Activated T-helper 17 cell treated with anti-CD3 and anti-CD28 coated beads, Interleukin-2, amount 50 U/mL, for 72 hours (primary cell): Measurements from ENCODE around the gene PDE11A. TPM values are rescaled to one million over a fixed set of nuclear protein-coding genes. Genes with fewer than 3 reads are reported as not detected.

Source experiments
- ATAC-seq: fragments of 150-1000 bp; cut with Tn5 transposase; replicated peaks from 2 replicates; pipeline ENCODE4 v1.10.0; 2021; ENCODE audit warnings: mild to moderate bottlenecking, moderate library complexity
- H3K27ac Mint-ChIP-seq: one replicate; pipeline ENCODE4 v1.8.0; 2022; ENCODE audit warnings: mixed read lengths
- H3K27me3 Mint-ChIP-seq: one replicate; pipeline ENCODE4 v1.8.0; 2022; ENCODE audit warnings: mixed read lengths
- H3K36me3 Mint-ChIP-seq: one replicate; pipeline ENCODE4 v1.8.0; 2022; ENCODE audit warnings: low read depth, mild to moderate bottlenecking, mixed read lengths
- H3K4me1 Mint-ChIP-seq: one replicate; pipeline ENCODE4 v1.8.0; 2022; ENCODE audit warnings: mixed read lengths
- H3K4me3 Mint-ChIP-seq: one replicate; pipeline ENCODE4 v1.8.0; 2022; ENCODE audit warnings: mild to moderate bottlenecking, mixed read lengths
- H3K9me3 Mint-ChIP-seq: one replicate; pipeline ENCODE4 v1.8.0; 2022; ENCODE audit warnings: mixed read lengths
- total RNA-seq, 2 donors: library from RNA; stranded (reverse); gene quantifications; one replicate each; pipeline ENCODE4 v1.2.3, GENCODE V29; 2022

The PDE11A gene
- total RNA-seq, 2 donors from 2014 or later: 0.08 TPM; not detected in 1

- ATAC-seq: no peak
- Mint-ChIP-seq H3K36me3 (no peaks in the 10 kb centered on the region), H3K4me3 (no peak overlapping the region), H3K4me1 (no peaks in the 10 kb centered on the region), H3K27me3 (peaks cover 5% of the 10 kb centered on the region), H3K9me3 (peaks cover 4% of the 10 kb centered on the region), H3K27ac (no peak overlapping the region)
Measured at GRCh38 chr2:177603768-177604167, 468.8 kb downstream of the PDE11A start.

- ATAC-seq: no peak
- Mint-ChIP-seq H3K27ac (no peak overlapping the region), H3K4me3 (no peak overlapping the region)
Measured at GRCh38 chr2:177603181-177603580, 469.4 kb downstream of the PDE11A start.

GRCh38 chr2:177602611-177603164 is 469.9 kb downstream of the PDE11A start:
- ATAC-seq: no peak
- peaks cover 3% of the 10 kb centered on the region for H3K9me3 Mint-ChIP-seq
- no peak overlapping the region for H3K27ac Mint-ChIP-seq
- peaks cover 3% of the 10 kb centered on the region for H3K27me3 Mint-ChIP-seq
- no peaks in the 10 kb centered on the region for H3K36me3 Mint-ChIP-seq
- no peak overlapping the region for H3K4me3 Mint-ChIP-seq
- H3K4me1 Mint-ChIP-seq: no peaks in the 10 kb centered on the region

More at GRCh38 chr2:177603181-177603580, 469.4 kb downstream of the PDE11A start:
- Mint-ChIP-seq H3K27me3 (peaks cover 5% of the 10 kb centered on the region), H3K9me3 (peaks cover 4% of the 10 kb centered on the region), H3K4me1 (no peaks in the 10 kb centered on the region), H3K36me3 (no peaks in the 10 kb centered on the region)

- Mint-ChIP-seq H3K4me1 (no peaks in the 10 kb centered on the region), H3K4me3 (no peak overlapping the region), H3K9me3 (no peaks in the 10 kb centered on the region), H3K36me3 (no peaks in the 10 kb centered on the region), H3K27me3 (no peaks in the 10 kb centered on the region), H3K27ac (no peak overlapping the region)
- ATAC-seq: no peak
Measured at GRCh38 chr2:177600917-177601316, 471.7 kb downstream of the PDE11A start.

GRCh38 chr2:177599956-177600355 is 472.6 kb downstream of the PDE11A start:
- Mint-ChIP-seq H3K36me3 (no peaks in the 10 kb centered on the region), H3K27ac (no peak overlapping the region), H3K4me3 (no peak overlapping the region), H3K9me3 (no peaks in the 10 kb centered on the region), H3K27me3 (no peaks in the 10 kb centered on the region), H3K4me1 (no peaks in the 10 kb centered on the region)
- no peak for ATAC-seq

- H3K9me3 Mint-ChIP-seq: no peaks in the 10 kb centered on the region
- H3K27ac Mint-ChIP-seq: no peak overlapping the region
- no peaks in the 10 kb centered on the region for H3K27me3 Mint-ChIP-seq
- no peaks in the 10 kb centered on the region for H3K4me1 Mint-ChIP-seq
- ATAC-seq: no peak
- no peaks in the 10 kb centered on the region for H3K36me3 Mint-ChIP-seq
- H3K4me3 Mint-ChIP-seq: no peak overlapping the region
Measured at GRCh38 chr2:177599139-177599688, 473.4 kb downstream of the PDE11A start.

GRCh38 chr2:177598326-177599138 is 474.0 kb downstream of the PDE11A start:
- Mint-ChIP-seq H3K27ac (no peak overlapping the region), H3K9me3 (no peaks in the 10 kb centered on the region), H3K27me3 (no peaks in the 10 kb centered on the region), H3K4me1 (no peaks in the 10 kb centered on the region), H3K4me3 (no peak overlapping the region), H3K36me3 (no peaks in the 10 kb centered on the region)
- ATAC-seq: no peak

GRCh38 chr2:177597759-177598158 is 474.8 kb downstream of the PDE11A start:
- Mint-ChIP-seq H3K36me3 (no peaks in the 10 kb centered on the region), H3K27ac (no peak overlapping the region), H3K27me3 (peaks cover 5% of the 10 kb centered on the region), H3K4me3 (no peak overlapping the region), H3K9me3 (no peaks in the 10 kb centered on the region), H3K4me1 (no peaks in the 10 kb centered on the region)
- ATAC-seq: no peak

GRCh38 chr2:177596866-177597265 is 475.7 kb downstream of the PDE11A start:
- ATAC-seq: no peak
- Mint-ChIP-seq H3K27me3 (peaks cover 5% of the 10 kb centered on the region), H3K9me3 (no peaks in the 10 kb centered on the region), H3K36me3 (no peaks in the 10 kb centered on the region), H3K4me1 (no peaks in the 10 kb centered on the region), H3K27ac (no peak overlapping the region), H3K4me3 (no peak overlapping the region)

- no peak overlapping the region for H3K27ac Mint-ChIP-seq
- no peaks in the 10 kb centered on the region for H3K4me1 Mint-ChIP-seq
- no peaks in the 10 kb centered on the region for H3K36me3 Mint-ChIP-seq
- no peak overlapping the region for H3K4me3 Mint-ChIP-seq
- no peaks in the 10 kb centered on the region for H3K9me3 Mint-ChIP-seq
- no peak for ATAC-seq
- H3K27me3 Mint-ChIP-seq: peaks cover 7% of the 10 kb centered on the region
Measured at GRCh38 chr2:177595126-177595845, 477.3 kb downstream of the PDE11A start.

GRCh38 chr2:177593402-177593801 is 479.2 kb downstream of the PDE11A start:
- H3K36me3 Mint-ChIP-seq: no peaks in the 10 kb centered on the region
- H3K4me3 Mint-ChIP-seq: no peak overlapping the region

GRCh38 chr2:177592945-177593344 is 479.6 kb downstream of the PDE11A start:
- no peak overlapping the region for H3K4me3 Mint-ChIP-seq
- no peaks in the 10 kb centered on the region for H3K9me3 Mint-ChIP-seq
- no peak for ATAC-seq
- H3K27ac Mint-ChIP-seq: no peak overlapping the region
- H3K27me3 Mint-ChIP-seq: peaks cover 13% of the 10 kb centered on the region
- no peaks in the 10 kb centered on the region for H3K4me1 Mint-ChIP-seq
- no peaks in the 10 kb centered on the region for H3K36me3 Mint-ChIP-seq

More at GRCh38 chr2:177593402-177593801, 479.2 kb downstream of the PDE11A start:
- Mint-ChIP-seq H3K4me1 (no peaks in the 10 kb centered on the region), H3K27me3 (peaks cover 13% of the 10 kb centered on the region), H3K27ac (no peak overlapping the region), H3K9me3 (no peaks in the 10 kb centered on the region)
- ATAC-seq: no peak

GRCh38 chr2:177592397-177592796 is 480.2 kb downstream of the PDE11A start:
- Mint-ChIP-seq H3K4me3 (no peak overlapping the region), H3K27me3 (peaks cover 13% of the 10 kb centered on the region), H3K9me3 (no peaks in the 10 kb centered on the region), H3K4me1 (no peaks in the 10 kb centered on the region), H3K36me3 (no peaks in the 10 kb centered on the region), H3K27ac (no peak overlapping the region)
- ATAC-seq: no peak

GRCh38 chr2:177589186-177589585 is 483.4 kb downstream of the PDE11A start:
- Mint-ChIP-seq H3K27ac (no peak overlapping the region), H3K4me3 (no peak overlapping the region), H3K27me3 (peaks cover 13% of the 10 kb centered on the region), H3K36me3 (no peaks in the 10 kb centered on the region), H3K9me3 (no peaks in the 10 kb centered on the region), H3K4me1 (no peaks in the 10 kb centered on the region)
- no peak for ATAC-seq
